Peyer's patch (tissue), 4 donors: Measurements from ENCODE around the gene SPATA20. TPM values are rescaled to one million over a fixed set of nuclear protein-coding genes. Genes with fewer than 3 reads are reported as not detected.

Experiments
- DNase-seq, 3 donors: peaks; one replicate each; pipeline ENCODE4 v3.0.0-alpha.2; 2017 to 2019
- H3K27ac ChIP-seq, 4 donors: fragments of 200-600 bp; sonication (generic); one replicate each; pipeline ENCODE4 v1.5.1; 2016 to 2019
- H3K27me3 ChIP-seq, 2 donors: fragments of 200-600 bp; sonication (generic); one replicate each; pipeline ENCODE4 v1.5.1; 2019
- H3K36me3 ChIP-seq, 3 donors: fragments of 200-600 bp; sonication (generic); one replicate each; pipeline ENCODE4 v1.5.1; 2016 to 2019
- H3K4me1 ChIP-seq, 4 donors: fragments of 200-600 bp; sonication (generic); one replicate each; pipeline ENCODE4 v1.5.1; 2016 to 2019
- H3K4me3 ChIP-seq, 4 donors: fragments of 200-600 bp; sonication (generic); 1 replicate in 3 of 4; 2 replicates in 1 of 4; pipeline ENCODE4 v1.5.1; 2016 to 2019; ENCODE audit warnings: mild to moderate bottlenecking in 1 of 4
- H3K9me3 ChIP-seq, 4 donors: fragments of 200-600 bp; sonication (generic); one replicate each; pipeline ENCODE4 v1.5.1; 2016 to 2019; ENCODE audit warnings: mild to moderate bottlenecking in 1 of 4
- CTCF ChIP-seq, 6 experiments: fragments of 450-650 bp in 4 of 6; fragments of 200-600 bp in 2 of 6; sonication (generic) in 1 of 6; IDR thresholded peaks; one replicate each; pipeline ENCODE4 v1.5.1; 2017 to 2019; ENCODE audit warnings: antibody characterized with exemption in 6 of 6, mild to moderate bottlenecking in 3 of 6, moderate library complexity in 1 of 6
- POLR2A ChIP-seq, 2 donors: fragments of 450-650 bp; IDR thresholded peaks; one replicate each; pipeline ENCODE4 v1.5.1; 2017; ENCODE audit warnings: antibody characterized with exemption in 2 of 2, mild to moderate bottlenecking in 2 of 2, moderate library complexity in 2 of 2
- total RNA-seq, 4 donors: library from RNA; depleted of rRNA; stranded (reverse); fragments of >200 nt; gene quantifications; one replicate each; pipeline ENCODE4 v1.1.0, GENCODE V29; 2016

The SPATA20 gene
- total RNA-seq, 4 donors from 2014 or later: 75.1 to 125 (median 110) TPM

GRCh38 chr17:50508573-50509460 lies 38.2 kb upstream of the SPATA20 start:
- peaks cover 0 to 32% (median 6%) of the 10 kb centered on the region in 4 donors for H3K4me1 ChIP-seq
- H3K36me3 ChIP-seq: no peaks in the 10 kb centered on the region
- TF ChIP-seq CTCF (IDR thresholded peaks at IDR 0.05) (no peak), POLR2A (IDR thresholded peaks at IDR 0.05) (no peak)
- H3K27ac ChIP-seq: peak overlapping the region; percentile 66 to 73 (median 73)
- H3K9me3 ChIP-seq: no peaks in the 10 kb centered on the region
- DNase-seq: no peak
- H3K27me3 ChIP-seq: no peaks in the 10 kb centered on the region
- peak overlapping the region; percentile 58 to 80 (median 64) for H3K4me3 ChIP-seq

GRCh38 chr17:50511058-50511457 lies 35.9 kb upstream of the SPATA20 start:
- Histone ChIP-seq H3K4me1 (peaks cover 0 to 26% (median 6%) of the 10 kb centered on the region in 4 donors), H3K27ac (peak overlapping the region in 1 of 4 donors; percentile 16), H3K4me3 (no peak overlapping the region), H3K9me3 (no peaks in the 10 kb centered on the region), H3K36me3 (no peaks in the 10 kb centered on the region), H3K27me3 (no peaks in the 10 kb centered on the region)
- TF ChIP-seq CTCF (IDR thresholded peaks at IDR 0.05) (no peak), POLR2A (IDR thresholded peaks at IDR 0.05) (no peak)
- no peak for DNase-seq

GRCh38 chr17:50513495-50513894 lies 33.5 kb upstream of the SPATA20 start:
- Histone ChIP-seq H3K27ac (no peak overlapping the region), H3K4me3 (no peak overlapping the region), H3K36me3 (no peaks in the 10 kb centered on the region), H3K27me3 (no peaks in the 10 kb centered on the region), H3K4me1 (peaks cover 0 to 17% (median 6%) of the 10 kb centered on the region in 4 donors), H3K9me3 (no peaks in the 10 kb centered on the region)
- TF ChIP-seq CTCF (IDR thresholded peaks at IDR 0.05): no peak
- no peak for TF ChIP-seq POLR2A (IDR thresholded peaks at IDR 0.05)
- DNase-seq: no peak

GRCh38 chr17:50514388-50514787 lies 32.6 kb upstream of the SPATA20 start:
- H3K4me1 ChIP-seq: peaks cover 0 to 11% (median under 1%) of the 10 kb centered on the region in 4 donors

More at GRCh38 chr17:50514388-50514787, 32.6 kb upstream of the SPATA20 start:
- TF ChIP-seq CTCF (IDR thresholded peaks at IDR 0.05) (no peak), POLR2A (IDR thresholded peaks at IDR 0.05) (no peak)
- Histone ChIP-seq H3K9me3 (no peaks in the 10 kb centered on the region), H3K27me3 (no peaks in the 10 kb centered on the region), H3K27ac (no peak overlapping the region), H3K4me3 (no peak overlapping the region), H3K36me3 (no peaks in the 10 kb centered on the region)
- DNase-seq: peak in 1 of 3 donors; percentile 10
